A549 (cell line): Measurements from ENCODE around the gene FMNL2. TPM values are rescaled to one million over a fixed set of nuclear protein-coding genes. Genes with fewer than 3 reads are reported as not detected.

Source experiments
- ATAC-seq, 2 experiments: fragments of 200-7000 bp in 1 of 2; fragments of >200 bp in 1 of 2; cut with Nextera tagmentation in 1 of 2; cut with Tn5 transposase in 1 of 2; 3 replicates each; pipeline versions ENCODE4 v1.8.0 to v1.9.1; 2018 to 2020; ENCODE audit warnings: mild to moderate bottlenecking in 1 of 2, moderate library complexity in 1 of 2
- CTCF ChIA-PET: fragments of 300-600 bp; sonication (Branson Sonifier 250); formaldehyde crosslinking; extraction: SDS; loops from one replicate; lab custom pipeline; 2021; ENCODE audit warnings: antibody characterized with exemption, inconsistent platforms; lab: Yijun Ruan, JAX
- POLR2A ChIA-PET: fragments of 350-600 bp; formaldehyde crosslinking; extraction: SDS; loops from one replicate; lab custom pipeline; 2021; ENCODE audit warnings: antibody characterized with exemption, inconsistent platforms; lab: Yijun Ruan, JAX
- DNase-seq, 2 experiments: peaks; one replicate each; pipeline versions ENCODE4 v3.0.0 to v3.0.0-alpha.2; 2011 to 2016; ENCODE audit warnings: low read depth in 1 of 2, low spot score in 1 of 2
- FAIRE-seq: peaks from 2 replicates; lab custom pipeline; 2011; peaks lifted over from hg19 to GRCh38; lab: Jason Lieb, UNC
- H3K27ac ChIP-seq, 2 experiments: fragments of >200 bp; sonication (Bioruptor Twin); formaldehyde crosslinking; 3 replicates each; pipeline ENCODE4 v1.5.1; 2016 to 2017
- H3K4me1 ChIP-seq: fragments of >200 bp; sonication (Bioruptor Twin); formaldehyde crosslinking; 3 replicates; pipeline ENCODE4 v1.6.1; 2016
- H3K4me2 ChIP-seq: fragments of >200 bp; sonication (Bioruptor Twin); formaldehyde crosslinking; 3 replicates; pipeline ENCODE4 v1.6.1; 2016
- H3K4me3 ChIP-seq: fragments of >200 bp; sonication (Bioruptor Twin); formaldehyde crosslinking; 3 replicates; pipeline ENCODE4 v1.5.1; 2016
- H3K9me3 ChIP-seq: fragments of >200 bp; sonication (Bioruptor Twin); formaldehyde crosslinking; 3 replicates; pipeline ENCODE4 v1.6.1; 2016
- CBX2 ChIP-seq: fragments of 200-600 bp; sonication (generic); IDR thresholded peaks from 2 replicates; pipeline ENCODE4 v1.6.1; 2016; ENCODE audit warnings: low read depth, mild to moderate bottlenecking, borderline replicate concordance
- CBX8 ChIP-seq: fragments of 200-600 bp; sonication (generic); IDR thresholded peaks from 2 replicates; pipeline ENCODE4 v1.6.1; 2016
- CEBPB ChIP-seq, 2 experiments: fragments of >200 bp in 1 of 2; sonication (Bioruptor Twin) in 1 of 2; formaldehyde crosslinking in 1 of 2; IDR thresholded peaks; 2 replicates each; pipeline ENCODE4 v1.6.1; 2012 to 2016
- FOXS1 ChIP-seq: fragments of 250-450 bp; sonication (Bioruptor Pico); IDR thresholded peaks from 2 replicates; pipeline ENCODE4 v1.5.0; 2020; ENCODE audit warnings: mild to moderate bottlenecking, moderate library complexity
- GATA3 ChIP-seq: IDR thresholded peaks from 2 replicates; pipeline ENCODE4 v1.6.1; 2012; ENCODE audit warnings: borderline replicate concordance
- HOXB13 ChIP-seq: fragments of 250-450 bp; sonication (Bioruptor Pico); IDR thresholded peaks from 2 replicates; pipeline ENCODE4 v1.5.0; 2020; ENCODE audit warnings: low read depth, mild to moderate bottlenecking, moderate library complexity
- KDM5A ChIP-seq: fragments of 200-600 bp; sonication (generic); IDR thresholded peaks from 2 replicates; pipeline ENCODE4 v1.6.1; 2016; ENCODE audit warnings: antibody characterized with exemption, mild to moderate bottlenecking
- MAFK ChIP-seq: fragments of 450-650 bp; IDR thresholded peaks from 2 replicates; pipeline ENCODE4 v1.6.1; 2014; ENCODE audit not compliant: partially characterized antibody
- MYC ChIP-seq: IDR thresholded peaks from 2 replicates; pipeline ENCODE4 v1.6.1; 2012; ENCODE audit warnings: mild to moderate bottlenecking, inconsistent platforms, low read length, improper control_type of control experiment, borderline replicate concordance
- POLR2AphosphoS2 ChIP-seq: conservative IDR thresholded peaks from 2 replicates; pipeline ENCODE4 v1.6.1; 2012; ENCODE audit warnings: low read length, improper control_type of control experiment, inconsistent platforms
- RAD21 ChIP-seq, 2 experiments: fragments of >200 bp in 1 of 2; sonication (Bioruptor Twin) in 1 of 2; formaldehyde crosslinking in 1 of 2; IDR thresholded peaks in 1 of 2; conservative IDR thresholded peaks in 1 of 2; 2 replicates in 1 of 2; 3 replicates in 1 of 2; pipeline ENCODE4 v1.6.1; 2012 to 2018; ENCODE audit warnings: inconsistent platforms in 1 of 2
- RCOR1 ChIP-seq: fragments of 150-350 bp; IDR thresholded peaks from 2 replicates; pipeline ENCODE4 v1.6.1; 2014; ENCODE audit warnings: antibody characterized with exemption, low read length, low read depth
- SREBF2 ChIP-seq: fragments of 450-650 bp; IDR thresholded peaks from 2 replicates; pipeline ENCODE4 v1.6.1; 2014; ENCODE audit warnings: mild to moderate bottlenecking, moderate library complexity
- TP53 ChIP-seq: fragments of 250-450 bp; sonication (Bioruptor Pico); IDR thresholded peaks from 2 replicates; pipeline ENCODE4 v1.5.0; 2021; ENCODE audit warnings: mild to moderate bottlenecking, moderate library complexity
- ZNF302 ChIP-seq: fragments of 250-450 bp; sonication (Bioruptor Pico); IDR thresholded peaks from 2 replicates; pipeline ENCODE4 v1.9.0; 2021; ENCODE audit warnings: inconsistent platforms, mild to moderate bottlenecking, moderate library complexity
- WGBS: methylation state at CpG from one replicate; pipeline ENCODE4 v1.1.6; 2017; ENCODE audit errors: missing lambda C conversion rate; 5-methylcytosine and 5-hydroxymethylcytosine counted together
- polyA plus RNA-seq, 4 experiments: library from polyadenylated mRNA; depleted of rRNA in 3 of 4; stranded (reverse); fragments of >200 nt; fragmentation: RNase III in 1 of 4; extraction: RNeasy Plus Mini Kit Qiagen cat#74134 plus additional on column Dnase treatment in 1 of 4; gene quantifications; 2 replicates in 3 of 4; 3 replicates in 1 of 4; pipeline ENCODE4 v1.2.3, GENCODE V29; 2011 to 2017
- TF ChIP-seq, protein P1 (sequence below): IDR thresholded peaks from 2 replicates; pipeline ENCODE4 v1.6.1; 2012; ENCODE audit warnings: low read depth, borderline replicate concordance
- TF ChIP-seq, protein P2 (sequence below): fragments of >200 bp; sonication (Bioruptor Twin); formaldehyde crosslinking; IDR thresholded peaks from 3 replicates; pipeline ENCODE4 v1.6.1; 2016
- TF ChIP-seq, protein P3 (sequence below): fragments of 450-650 bp; IDR thresholded peaks from 2 replicates; pipeline ENCODE4 v1.6.1; 2014; ENCODE audit warnings: antibody characterized with exemption
- TF ChIP-seq, protein P4 (sequence below): fragments of 250-450 bp; sonication (Bioruptor Pico); IDR thresholded peaks from 2 replicates; pipeline ENCODE4 v1.5.0; 2020; ENCODE audit warnings: low read depth, mild to moderate bottlenecking, moderate library complexity
- TF ChIP-seq, protein P5 (sequence below): fragments of >200 bp; sonication (Bioruptor Twin); formaldehyde crosslinking; IDR thresholded peaks from 2 replicates; pipeline ENCODE4 v1.6.1; 2016

FMNL2 gene
- polyA plus RNA-seq, 2 of the 4 experiments (the other 2 are of a cell fraction) = 27.9 to 36.5 TPM

GRCh38 chr2:152372438-152372984 lies 37.5 kb downstream of the FMNL2 start:
- 88% methylated on average over 3 of the region's 3 CpGs for WGBS
- Histone ChIP-seq H3K4me1 (peaks cover 26% of the 10 kb centered on the region; the same call in 2 of the 3 replicates), H3K27ac (no peak overlapping the region), H3K4me3 (no peak overlapping the region), H3K4me2 (no peak overlapping the region), H3K9me3 (no peaks in the 10 kb centered on the region)
- no peak for TF ChIP-seq CEBPB (IDR thresholded peaks at IDR 0.05)
- TF ChIP-seq MAFK = peak; percentile 24
- no peak for TF ChIP-seq KDM5A
- TF ChIP-seq, protein P1, sequence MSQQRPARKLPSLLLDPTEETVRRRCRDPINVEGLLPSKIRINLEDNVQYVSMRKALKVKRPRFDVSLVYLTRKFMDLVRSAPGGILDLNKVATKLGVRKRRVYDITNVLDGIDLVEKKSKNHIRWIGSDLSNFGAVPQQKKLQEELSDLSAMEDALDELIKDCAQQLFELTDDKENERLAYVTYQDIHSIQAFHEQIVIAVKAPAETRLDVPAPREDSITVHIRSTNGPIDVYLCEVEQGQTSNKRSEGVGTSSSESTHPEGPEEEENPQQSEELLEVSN = no peak
- TF ChIP-seq CBX8 = no peak
- TF ChIP-seq, protein P2, sequence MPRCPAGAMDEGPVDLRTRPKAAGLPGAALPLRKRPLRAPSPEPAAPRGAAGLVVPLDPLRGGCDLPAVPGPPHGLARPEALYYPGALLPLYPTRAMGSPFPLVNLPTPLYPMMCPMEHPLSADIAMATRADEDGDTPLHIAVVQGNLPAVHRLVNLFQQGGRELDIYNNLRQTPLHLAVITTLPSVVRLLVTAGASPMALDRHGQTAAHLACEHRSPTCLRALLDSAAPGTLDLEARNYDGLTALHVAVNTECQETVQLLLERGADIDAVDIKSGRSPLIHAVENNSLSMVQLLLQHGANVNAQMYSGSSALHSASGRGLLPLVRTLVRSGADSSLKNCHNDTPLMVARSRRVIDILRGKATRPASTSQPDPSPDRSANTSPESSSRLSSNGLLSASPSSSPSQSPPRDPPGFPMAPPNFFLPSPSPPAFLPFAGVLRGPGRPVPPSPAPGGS = no peak
- no peak for TF ChIP-seq CBX2
- FAIRE-seq = no peak
- no peak for ATAC-seq
- POLR2A ChIA-PET = no interaction called here
- DNase-seq = no peak
- CTCF ChIA-PET = no interaction called here

GRCh38 chr2:152375174-152375573 lies 40.2 kb downstream of the FMNL2 start:
- CTCF ChIA-PET = no interaction called here
- WGBS = 100% methylated on average over 1 of the region's 1 CpG

GRCh38 chr2:152376385-152376784 lies 41.4 kb downstream of the FMNL2 start:
- ChIA-PET POLR2A (no interaction called here), CTCF (no interaction called here)
- WGBS = 87% methylated on average over 2 of the region's 2 CpGs
- TF ChIP-seq, protein P1 = no peak
- TF ChIP-seq RAD21 (conservative IDR thresholded peaks at IDR 0.05 in 1 of 2, IDR thresholded peaks at IDR 0.05 in 1 of 2) (no peak), TP53 (CRISPR knock-in tag) (no peak), POLR2AphosphoS2 (no peak), RCOR1 (no peak)
- TF ChIP-seq, protein P3, sequence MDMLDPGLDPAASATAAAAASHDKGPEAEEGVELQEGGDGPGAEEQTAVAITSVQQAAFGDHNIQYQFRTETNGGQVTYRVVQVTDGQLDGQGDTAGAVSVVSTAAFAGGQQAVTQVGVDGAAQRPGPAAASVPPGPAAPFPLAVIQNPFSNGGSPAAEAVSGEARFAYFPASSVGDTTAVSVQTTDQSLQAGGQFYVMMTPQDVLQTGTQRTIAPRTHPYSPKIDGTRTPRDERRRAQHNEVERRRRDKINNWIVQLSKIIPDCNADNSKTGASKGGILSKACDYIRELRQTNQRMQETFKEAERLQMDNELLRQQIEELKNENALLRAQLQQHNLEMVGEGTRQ = no peak
- Histone ChIP-seq H3K4me3 (no peak overlapping the region), H3K4me1 (peaks cover 33% of the 10 kb centered on the region), H3K4me2 (no peak overlapping the region), H3K9me3 (no peaks in the 10 kb centered on the region), H3K27ac (no peak overlapping the region)
- FAIRE-seq (no peak), DNase-seq (no peak), ATAC-seq (no peak)

More at GRCh38 chr2:152375174-152375573, 40.2 kb downstream of the FMNL2 start:
- FAIRE-seq = no peak
- Histone ChIP-seq H3K27ac (no peak overlapping the region), H3K4me1 (peaks cover 28% of the 10 kb centered on the region), H3K9me3 (no peaks in the 10 kb centered on the region), H3K4me3 (no peak overlapping the region), H3K4me2 (no peak overlapping the region)
- no peak for DNase-seq
- POLR2A ChIA-PET = no interaction called here
- TF ChIP-seq, protein P4, sequence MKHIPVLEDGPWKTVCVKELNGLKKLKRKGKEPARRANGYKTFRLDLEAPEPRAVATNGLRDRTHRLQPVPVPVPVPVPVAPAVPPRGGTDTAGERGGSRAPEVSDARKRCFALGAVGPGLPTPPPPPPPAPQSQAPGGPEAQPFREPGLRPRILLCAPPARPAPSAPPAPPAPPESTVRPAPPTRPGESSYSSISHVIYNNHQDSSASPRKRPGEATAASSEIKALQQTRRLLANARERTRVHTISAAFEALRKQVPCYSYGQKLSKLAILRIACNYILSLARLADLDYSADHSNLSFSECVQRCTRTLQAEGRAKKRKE (CRISPR knock-in tag) = no peak
- TF ChIP-seq HOXB13 (no peak), POLR2AphosphoS2 (no peak), ZNF302 (CRISPR knock-in tag) (no peak), GATA3 (no peak), SREBF2 (no peak), FOXS1 (no peak), CBX8 (no peak), MYC (no peak)
- TF ChIP-seq, protein P5, sequence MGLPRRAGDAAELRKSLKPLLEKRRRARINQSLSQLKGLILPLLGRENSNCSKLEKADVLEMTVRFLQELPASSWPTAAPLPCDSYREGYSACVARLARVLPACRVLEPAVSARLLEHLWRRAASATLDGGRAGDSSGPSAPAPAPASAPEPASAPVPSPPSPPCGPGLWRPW = no peak
- ATAC-seq = no peak
